GM12892 (cell line): ENCODE data around the gene TP73.

Experiments used
- DNase-seq: peaks from one replicate; pipeline ENCODE4 v3.0.0; 2011; ENCODE audit not compliant: insufficient read length
- FAIRE-seq: peaks from 2 replicates; lab custom pipeline; 2011; peaks lifted over from hg19 to GRCh38; lab: Jason Lieb, UNC
- POLR2A ChIP-seq: IDR thresholded peaks from 2 replicates; pipeline ENCODE4 v1.6.1; 2011; ENCODE audit warnings: low read depth, low read length, control low read depth
- POLR2AphosphoS5 ChIP-seq: IDR thresholded peaks from 2 replicates; pipeline ENCODE4 v1.6.1; 2011; ENCODE audit warnings: low read depth, low read length, control low read depth
- TAF1 ChIP-seq: IDR thresholded peaks from 2 replicates; pipeline ENCODE4 v1.6.1; 2011; ENCODE audit warnings: low read depth, mild to moderate bottlenecking, control low read depth, low read length, borderline replicate concordance

TP73 gene

DNA sequence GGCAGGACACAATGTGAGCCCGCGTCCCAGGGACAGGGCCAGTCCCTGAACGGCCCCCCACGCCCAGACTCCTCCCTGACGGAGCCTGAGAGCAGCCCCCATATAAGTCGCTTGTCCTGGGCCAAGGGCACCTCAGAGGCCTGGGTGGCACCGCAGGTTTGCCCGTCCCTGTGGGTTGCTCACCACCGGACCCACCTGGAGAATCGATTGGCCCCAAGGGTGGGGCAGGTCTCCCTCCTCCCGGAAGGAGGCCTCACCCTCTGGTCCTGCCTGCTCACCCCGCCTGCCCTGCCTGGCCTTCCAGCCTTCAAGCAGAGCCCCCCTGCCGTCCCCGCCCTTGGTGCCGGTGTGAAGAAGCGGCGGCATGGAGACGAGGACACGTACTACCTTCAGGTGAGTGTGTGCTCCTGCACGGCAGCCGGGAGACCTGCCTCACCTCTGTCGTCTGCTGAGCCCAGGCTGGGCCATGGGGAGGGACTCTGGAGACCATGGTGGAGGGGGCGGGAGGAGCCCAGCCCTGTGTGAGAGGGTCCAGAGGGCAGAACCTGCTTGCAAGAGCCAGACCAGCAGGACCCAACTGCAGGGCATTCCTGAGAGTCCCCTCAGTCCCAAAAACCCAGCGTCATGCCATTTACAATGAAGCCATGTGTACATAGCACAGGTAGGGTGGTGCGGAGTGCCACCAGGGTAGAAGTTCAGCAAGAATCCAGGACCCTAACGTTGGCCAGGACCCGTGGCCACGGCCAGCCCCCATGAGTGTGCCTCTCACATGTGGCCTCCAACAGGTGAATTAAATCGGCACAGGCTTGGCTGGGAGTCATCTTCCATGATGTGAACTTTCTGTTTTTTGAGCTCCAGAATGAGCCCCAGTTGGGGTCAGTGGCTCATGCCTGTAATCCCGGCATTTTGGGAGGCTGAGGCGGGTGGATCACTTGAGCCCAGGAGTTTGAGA lies 75.8 kb downstream of the TP73 start:
- no peak for TF ChIP-seq POLR2A
- no peak for TF ChIP-seq POLR2AphosphoS5
- TF ChIP-seq TAF1, result no peak
- FAIRE-seq (no peak), DNase-seq (no peak)

DNA sequence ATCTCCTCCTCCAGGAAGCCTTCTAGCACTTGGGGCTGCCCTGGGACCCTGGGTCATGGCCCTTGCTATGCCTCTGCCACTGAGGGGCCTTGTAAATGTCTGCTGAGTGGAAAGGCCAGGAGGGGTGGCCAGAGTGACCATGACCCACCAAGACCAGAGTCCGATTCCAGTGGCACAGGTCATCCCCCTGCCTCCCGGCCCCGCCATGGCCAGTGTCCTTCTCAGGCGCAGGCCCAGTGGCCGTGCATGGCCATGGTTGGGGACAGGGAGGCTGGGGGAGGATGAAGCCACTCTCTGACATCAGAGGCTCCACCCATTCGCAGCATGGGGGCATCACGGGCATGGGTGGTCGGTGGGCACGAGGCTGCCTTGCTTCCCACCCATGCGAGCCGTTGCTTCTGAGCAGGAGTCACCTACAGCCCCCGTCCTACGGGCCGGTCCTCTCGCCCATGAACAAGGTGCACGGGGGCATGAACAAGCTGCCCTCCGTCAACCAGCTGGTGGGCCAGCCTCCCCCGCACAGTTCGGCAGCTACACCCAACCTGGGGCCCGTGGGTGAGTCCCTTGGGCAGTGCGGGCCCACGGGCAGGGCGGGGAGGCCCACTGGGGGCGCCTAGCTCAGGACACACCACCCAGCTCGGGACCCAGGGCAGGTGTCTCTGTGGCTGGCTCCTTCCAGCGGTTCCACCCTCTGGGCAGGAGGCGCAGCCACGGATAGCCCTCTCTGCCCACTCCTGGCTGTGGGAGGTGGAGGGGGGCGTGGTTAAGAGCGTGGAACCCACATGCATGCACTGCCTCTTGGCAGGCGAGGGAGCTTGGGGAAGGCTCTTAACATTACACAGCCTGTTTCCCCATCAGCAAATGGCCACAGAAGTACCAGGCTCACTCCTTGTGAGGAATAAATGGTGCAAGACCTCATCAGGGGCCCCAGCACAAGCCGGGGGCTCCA lies 77.6 kb downstream of the TP73 start:
- no peak for TF ChIP-seq POLR2A
- no peak for TF ChIP-seq POLR2AphosphoS5
- no peak for TF ChIP-seq TAF1
- DNase-seq (no peak), FAIRE-seq (no peak)

DNA sequence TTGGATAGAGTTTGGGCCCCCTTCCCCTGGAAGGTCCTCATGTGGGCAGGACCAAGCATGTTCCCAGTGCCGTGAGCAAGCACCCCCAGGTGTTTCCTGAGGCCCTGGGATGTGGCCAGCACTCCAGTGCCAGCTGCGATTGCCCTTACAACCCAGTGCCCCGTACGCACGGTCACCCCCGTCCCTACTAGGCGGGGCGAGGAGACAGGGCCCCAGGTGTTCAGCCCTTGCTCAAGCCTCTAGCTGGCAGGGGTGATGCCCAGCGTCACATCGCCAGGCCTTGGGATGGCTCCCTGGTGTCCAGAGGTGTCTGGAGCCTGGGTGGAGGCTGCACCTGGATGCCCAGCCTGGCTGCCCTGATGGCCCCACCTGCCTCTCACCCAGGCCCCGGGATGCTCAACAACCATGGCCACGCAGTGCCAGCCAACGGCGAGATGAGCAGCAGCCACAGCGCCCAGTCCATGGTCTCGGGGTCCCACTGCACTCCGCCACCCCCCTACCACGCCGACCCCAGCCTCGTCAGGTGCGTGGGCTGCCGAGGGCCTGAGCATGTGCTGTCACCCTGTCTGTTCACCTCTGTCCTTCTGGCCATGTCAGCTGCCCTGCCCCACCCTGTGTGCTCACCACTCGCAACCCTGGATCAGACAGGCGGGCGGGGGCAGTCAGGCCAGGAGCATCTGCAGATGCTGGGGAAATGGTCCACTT lies 78.4 kb downstream of the TP73 start:
- FAIRE-seq, result no peak
- DNase-seq, result no peak
- TF ChIP-seq POLR2AphosphoS5 (no peak; the same call in 1 of the 2 replicates), POLR2A (no peak), TAF1 (no peak)

DNA sequence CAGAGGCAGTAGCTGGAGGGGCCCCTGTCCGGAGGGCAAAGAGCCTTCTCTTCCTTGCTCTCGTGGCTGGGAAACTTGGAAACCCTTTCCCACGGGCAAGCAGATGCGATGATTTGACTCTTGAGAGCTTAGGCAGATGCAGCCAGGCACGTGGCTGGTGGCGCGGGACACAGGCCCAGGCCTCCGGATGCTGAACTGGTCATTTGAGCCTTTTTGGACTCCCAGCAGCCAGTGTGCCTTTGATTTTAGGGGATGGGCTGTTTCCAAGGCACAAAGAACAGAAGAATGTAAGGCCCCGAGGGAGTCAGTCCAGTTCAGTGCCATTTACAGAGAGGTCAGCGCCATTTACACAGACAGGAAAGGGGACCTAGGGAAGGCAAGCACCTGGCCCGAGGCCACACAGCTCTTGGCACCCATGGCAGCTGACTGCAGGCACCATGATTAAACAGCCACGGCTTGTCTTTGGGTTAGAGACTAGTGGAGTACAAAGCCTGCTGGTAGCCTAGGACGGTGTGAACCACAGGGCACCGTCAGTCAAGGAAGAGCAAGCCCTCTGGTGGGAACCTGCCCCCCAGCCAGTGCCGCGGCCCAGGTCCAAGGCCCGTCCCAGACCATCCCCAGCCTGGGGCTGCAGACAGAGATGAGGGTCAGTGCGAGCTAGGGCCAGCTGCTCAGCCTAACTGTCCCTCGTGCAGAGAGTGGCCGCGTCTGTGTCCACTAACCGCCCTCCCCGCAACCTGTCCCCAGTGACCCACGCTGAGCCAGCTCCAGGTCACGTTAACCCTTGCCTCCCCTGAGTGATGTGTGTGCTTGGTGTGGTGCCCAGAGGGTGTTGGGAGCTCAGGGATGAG lies 79.5 kb downstream of the TP73 start:
- no peak for FAIRE-seq
- TF ChIP-seq POLR2A (no peak), POLR2AphosphoS5 (no peak), TAF1 (no peak)
- DNase-seq, result no peak

DNA sequence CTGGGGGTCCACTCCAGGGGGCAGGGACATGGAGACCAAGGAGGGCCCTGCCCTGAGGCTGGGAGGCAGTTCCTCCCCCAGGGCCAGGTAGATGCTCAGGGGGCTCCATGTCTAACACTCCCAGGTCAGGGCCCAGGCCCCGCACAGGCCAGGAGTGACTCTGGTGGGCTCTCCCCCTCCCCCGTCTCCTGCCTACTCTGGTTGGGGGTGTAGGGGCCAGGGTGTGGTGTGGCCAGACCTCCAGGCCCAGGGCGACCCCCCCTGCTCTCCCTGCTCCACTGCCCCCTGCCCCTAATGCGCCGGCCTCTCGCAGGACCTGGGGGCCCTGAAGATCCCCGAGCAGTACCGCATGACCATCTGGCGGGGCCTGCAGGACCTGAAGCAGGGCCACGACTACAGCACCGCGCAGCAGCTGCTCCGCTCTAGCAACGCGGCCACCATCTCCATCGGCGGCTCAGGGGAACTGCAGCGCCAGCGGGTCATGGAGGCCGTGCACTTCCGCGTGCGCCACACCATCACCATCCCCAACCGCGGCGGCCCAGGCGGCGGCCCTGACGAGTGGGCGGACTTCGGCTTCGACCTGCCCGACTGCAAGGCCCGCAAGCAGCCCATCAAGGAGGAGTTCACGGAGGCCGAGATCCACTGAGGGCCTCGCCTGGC lies 80.2 kb downstream of the TP73 start:
- DNase-seq (no peak), FAIRE-seq (no peak)
- no peak for TF ChIP-seq POLR2A
- TF ChIP-seq TAF1, result no peak
- TF ChIP-seq POLR2AphosphoS5, result no peak

- TF ChIP-seq POLR2AphosphoS5 (no peak), TAF1 (no peak), POLR2A (no peak)
- DNase-seq, result no peak
- no peak for FAIRE-seq
These were observed 81.0 kb downstream of the TP73 start for GRCh38 chr1:3733094-3733882.

DNA sequence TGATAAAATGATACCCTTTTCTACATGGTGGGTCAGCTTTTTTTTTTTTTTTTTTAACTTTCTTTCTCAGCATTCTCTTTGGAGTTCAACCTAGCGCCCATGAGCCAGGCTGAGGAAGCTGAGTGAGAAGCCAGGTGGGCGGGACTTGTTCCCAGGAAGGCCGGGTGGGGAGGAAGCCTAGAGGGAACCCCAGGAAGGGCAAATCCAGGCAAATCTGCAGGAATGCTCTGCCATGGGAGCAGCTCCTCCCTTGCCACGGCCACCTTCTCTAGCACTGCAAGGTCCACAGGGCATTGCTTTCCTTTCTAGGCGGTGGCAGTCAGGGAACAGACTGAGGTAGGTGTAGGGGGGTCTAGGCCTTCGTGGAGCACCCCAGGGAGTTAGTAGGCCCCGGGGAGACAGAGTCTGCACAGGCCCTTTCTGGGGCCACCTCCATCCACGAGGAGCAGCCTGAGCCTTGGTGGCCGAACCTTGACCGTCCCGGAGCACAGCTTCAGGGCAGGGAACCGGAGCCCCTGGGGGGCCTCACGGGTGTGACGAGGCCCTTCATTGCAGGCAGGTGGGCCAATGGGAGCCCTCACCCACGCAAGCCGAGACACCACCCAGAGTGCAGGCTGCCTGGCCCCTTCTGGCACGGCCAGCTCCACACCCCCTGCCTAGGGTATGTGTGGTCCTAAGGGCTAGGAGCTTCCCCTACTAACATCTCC lies 81.7 kb downstream of the TP73 start:
- TF ChIP-seq TAF1 (no peak), POLR2AphosphoS5 (no peak), POLR2A (no peak)
- DNase-seq (no peak), FAIRE-seq (no peak)

DNA sequence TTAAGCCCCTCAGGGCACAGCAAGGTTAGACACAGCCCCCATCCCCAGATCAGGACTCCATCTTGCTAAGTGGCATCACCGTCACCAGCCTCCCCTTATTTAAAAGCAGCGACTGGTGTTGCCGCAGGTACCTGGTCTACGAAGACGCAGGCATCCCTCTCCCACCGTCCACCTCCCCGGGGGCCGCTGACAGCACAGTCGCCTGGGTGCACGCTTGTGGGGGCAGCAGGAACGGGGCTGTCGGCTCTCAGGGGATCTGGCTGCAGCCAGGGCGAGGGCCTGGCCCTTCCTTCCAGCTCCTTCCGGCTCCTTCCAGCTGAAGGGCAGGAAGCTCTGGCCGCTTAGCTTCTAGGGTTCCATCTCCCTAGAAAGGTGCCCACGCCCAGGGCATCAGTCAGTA lies 82.3 kb downstream of the TP73 start:
- DNase-seq (no peak), FAIRE-seq (no peak)
- TF ChIP-seq TAF1, result no peak
- TF ChIP-seq POLR2AphosphoS5, result no peak
- no peak for TF ChIP-seq POLR2A

- DNase-seq (no peak), FAIRE-seq (no peak)
- no peak for TF ChIP-seq POLR2AphosphoS5
- TF ChIP-seq POLR2A, result no peak
- no peak for TF ChIP-seq TAF1
These were observed 82.8 kb downstream of the TP73 start for GRCh38 chr1:3735027-3735681.
